GM21390 (cell line): ENCODE results near the gene CALHM5.

Source experiments
- ATAC-seq: cut with Tn5 transposase; IDR thresholded peaks from one replicate; pipeline ENCODE4 v1.9.1; 2021; ENCODE audit not compliant: unreplicated experiment

CALHM5 gene

DNA sequence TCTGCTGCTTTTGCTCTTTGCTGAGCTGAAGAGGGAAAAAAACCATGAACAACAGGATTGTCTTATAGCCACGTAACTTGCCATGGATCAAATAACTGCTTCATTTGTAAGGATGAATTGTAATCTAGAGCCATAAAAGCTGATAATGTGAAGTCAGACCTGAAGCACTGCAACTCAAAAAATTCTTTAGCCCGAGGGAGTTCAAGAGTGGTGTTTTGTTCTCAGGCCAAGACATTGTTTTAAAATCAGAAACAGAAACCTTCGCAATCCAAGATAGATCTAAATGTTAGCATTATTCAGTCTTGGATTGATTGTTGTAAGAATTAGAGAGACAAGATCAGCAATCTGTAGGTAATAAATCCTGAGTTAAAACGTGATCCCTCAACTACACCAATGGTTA is 34.2 kb downstream of the CALHM5 start, which contains the start of gene TRAPPC3L:
Gene TRAPPC3L (minus strand): TSS at position 34 of the 400 bp plus-strand sequence. CDS start 170 bp downstream, outside the sequence.
- ATAC-seq: no peak

DNA sequence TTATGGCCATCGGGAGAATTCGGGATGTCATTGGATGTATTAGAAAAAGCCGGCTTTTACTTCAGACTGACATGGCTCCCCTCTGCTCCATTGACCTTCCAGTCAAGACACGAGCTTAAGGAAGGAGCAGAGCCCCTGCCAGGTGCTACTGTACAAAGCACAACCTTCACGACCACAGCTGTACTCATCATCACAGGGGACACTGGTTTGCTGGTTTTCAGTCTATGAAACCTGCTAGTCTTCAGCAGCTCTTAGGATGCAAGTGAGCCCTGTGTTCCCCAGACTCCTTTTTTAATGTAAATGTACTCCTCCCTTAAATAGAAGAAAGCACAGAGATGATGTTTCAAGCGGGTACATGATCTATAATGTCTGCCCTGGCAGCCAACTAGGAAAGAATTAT is 35.9 kb downstream of the CALHM5 start:
- ATAC-seq: no peak

DNA sequence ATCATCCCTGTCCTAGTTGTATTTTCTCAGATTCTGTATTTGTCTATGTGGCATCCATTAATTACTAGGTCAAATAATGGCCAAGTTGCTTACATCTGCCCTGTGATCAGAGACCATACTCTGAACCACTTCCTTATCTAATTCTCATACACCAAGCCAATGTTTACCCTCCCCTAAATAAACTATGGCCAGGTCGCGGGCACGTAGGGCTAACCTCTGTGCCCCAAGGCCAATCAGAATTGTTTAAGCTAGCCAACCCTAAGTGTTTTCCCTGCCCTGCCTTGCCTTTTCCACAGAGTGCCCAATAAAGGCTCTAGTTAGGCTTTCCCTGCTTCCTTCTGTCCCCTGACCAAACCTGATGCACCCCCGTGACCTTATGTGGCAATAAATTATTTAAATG is 39.4 kb downstream of the CALHM5 start:
- no peak for ATAC-seq

DNA sequence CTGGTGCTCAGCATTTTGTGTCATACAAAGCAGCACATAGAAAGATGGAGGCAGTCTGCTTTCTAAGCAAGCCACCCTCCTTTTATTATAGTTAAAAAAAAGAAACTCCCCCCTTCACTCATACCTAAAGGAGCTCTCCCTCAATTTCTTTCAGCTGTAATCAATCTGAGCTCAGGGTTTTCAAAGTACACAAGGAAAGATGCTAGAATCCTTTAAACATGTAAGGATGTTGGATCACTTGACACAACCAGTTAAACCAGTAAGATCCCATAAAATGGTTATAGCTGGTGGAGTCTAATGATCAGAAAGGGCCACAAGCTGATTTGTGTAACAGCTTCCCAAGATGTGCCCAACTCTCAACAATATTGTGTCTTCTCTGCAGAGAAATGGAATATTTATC is 42.0 kb downstream of the CALHM5 start, which contains the start of gene CALHM4:
Gene CALHM4 (plus strand): TSS at position 301 of the 400 bp plus-strand sequence. CDS start 43 bp downstream, at position 344.
- no peak for ATAC-seq

- no peak for ATAC-seq
These were observed 44.6 kb downstream of the CALHM5 start for GRCh38 chr6:116556065-116556464.

DNA sequence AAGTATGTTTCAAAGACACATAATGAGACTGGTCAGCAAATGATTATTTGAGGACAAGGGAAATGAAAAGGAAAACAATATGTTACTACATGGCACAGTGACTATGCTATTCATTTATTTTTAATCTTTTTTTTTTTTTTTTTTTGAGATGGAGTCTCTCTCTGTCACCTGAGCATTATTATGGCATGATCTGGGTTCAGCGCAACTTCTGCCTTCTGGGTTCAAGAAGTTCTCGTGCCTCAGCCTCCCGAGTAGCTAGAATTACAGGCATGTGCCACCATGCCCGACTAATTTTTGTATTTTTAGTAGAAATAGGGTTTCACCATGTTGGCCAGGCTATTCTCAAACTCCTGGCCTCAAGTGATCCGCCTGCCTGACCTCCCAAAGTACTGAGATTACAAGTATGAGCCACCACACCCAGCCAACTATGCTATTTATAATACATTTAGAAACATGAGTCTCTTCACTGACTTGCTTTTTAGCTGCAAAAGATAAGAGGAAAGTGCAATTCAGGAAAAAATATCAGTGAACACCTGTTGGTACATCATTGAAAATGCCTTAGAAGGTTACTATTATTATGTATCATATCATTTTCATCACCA is 45.5 kb downstream of the CALHM5 start:
- ATAC-seq: no peak

DNA sequence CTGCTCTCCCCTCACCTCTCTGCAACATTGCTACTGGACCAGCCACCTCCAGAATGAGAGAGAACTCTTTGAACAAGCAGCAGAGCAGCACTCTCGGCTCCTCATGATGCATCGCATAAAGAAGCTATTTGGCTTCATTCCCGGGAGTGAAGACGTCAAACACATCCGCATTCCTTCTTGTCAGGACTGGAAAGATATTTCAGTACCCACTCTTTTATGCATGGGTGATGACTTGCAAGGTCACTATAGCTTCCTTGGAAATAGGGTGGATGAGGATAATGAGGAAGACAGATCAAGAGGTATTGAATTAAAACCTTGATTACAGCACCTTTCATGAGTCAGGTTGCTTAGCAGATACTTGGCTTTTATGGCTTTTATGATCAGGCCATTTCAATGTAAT is 46.5 kb downstream of the CALHM5 start:
- no peak for ATAC-seq

DNA sequence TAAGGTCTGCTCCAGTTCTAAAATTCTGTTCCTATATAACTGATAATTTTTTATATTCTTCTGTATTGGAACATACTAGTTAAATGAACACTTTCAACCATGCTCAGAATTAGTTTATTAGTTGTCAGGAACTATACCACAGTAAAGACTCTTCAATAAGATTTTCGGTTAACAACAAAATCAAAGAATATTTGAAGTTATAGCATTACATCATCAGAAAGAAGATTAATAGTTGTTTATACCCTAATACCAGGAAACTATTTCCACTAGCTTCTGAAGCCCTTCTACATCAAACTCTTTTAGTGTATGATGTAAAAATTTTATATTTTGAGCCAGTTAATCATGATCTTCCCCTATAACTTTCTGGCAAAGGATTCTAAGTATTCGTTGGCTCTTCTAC is 48.7 kb downstream of the CALHM5 start:
- no peak for ATAC-seq

GRCh38 chr6:116561377-116562018 is 50.1 kb downstream of the CALHM5 start:
- ATAC-seq: peak; percentile 78

- ATAC-seq: no peak
These were observed 50.6 kb downstream of the CALHM5 start for GRCh38 chr6:116562019-116562403.

DNA sequence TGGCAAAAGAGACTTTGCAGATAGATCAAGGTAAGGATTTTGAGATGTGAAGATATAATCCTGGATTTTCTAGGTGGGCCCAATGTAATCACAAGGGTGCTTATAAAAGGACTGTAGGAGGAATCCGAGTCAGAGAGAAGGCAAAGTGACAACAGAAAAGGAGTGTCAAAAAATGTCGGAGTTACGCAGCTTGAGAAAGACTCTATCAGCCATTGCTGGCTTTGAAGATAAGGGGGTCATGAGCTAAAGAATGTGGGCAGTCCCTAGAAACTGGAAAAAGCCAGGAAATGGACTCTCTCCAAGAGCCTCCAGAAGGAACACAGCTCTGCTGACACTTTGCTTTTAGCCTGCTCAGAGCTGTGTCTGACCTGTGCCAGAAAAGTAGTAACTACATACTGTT is 51.2 kb downstream of the CALHM5 start:
- no peak for ATAC-seq

- ATAC-seq: no peak
These were observed 52.4 kb downstream of the CALHM5 start for GRCh38 chr6:116563830-116564229.

DNA sequence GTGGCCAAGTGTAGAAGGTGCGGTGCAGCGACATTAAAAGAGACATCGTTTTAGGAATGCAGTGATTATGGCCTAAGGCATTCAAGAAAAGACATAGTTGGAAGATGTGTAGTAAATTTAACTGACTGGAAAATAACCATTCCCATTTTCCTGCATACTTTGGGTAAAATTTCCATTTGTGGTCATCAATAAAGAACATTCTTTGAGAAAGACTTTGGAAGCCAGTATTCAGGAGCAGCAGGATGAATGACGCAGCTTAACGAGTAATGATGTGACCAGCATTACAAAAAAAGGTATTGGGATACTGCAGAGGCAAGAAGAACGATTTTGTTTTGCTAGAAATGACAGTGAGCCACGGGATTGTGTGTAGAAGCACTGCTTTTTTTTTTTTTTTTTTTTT is 52.9 kb downstream of the CALHM5 start:
- no peak for ATAC-seq

DNA sequence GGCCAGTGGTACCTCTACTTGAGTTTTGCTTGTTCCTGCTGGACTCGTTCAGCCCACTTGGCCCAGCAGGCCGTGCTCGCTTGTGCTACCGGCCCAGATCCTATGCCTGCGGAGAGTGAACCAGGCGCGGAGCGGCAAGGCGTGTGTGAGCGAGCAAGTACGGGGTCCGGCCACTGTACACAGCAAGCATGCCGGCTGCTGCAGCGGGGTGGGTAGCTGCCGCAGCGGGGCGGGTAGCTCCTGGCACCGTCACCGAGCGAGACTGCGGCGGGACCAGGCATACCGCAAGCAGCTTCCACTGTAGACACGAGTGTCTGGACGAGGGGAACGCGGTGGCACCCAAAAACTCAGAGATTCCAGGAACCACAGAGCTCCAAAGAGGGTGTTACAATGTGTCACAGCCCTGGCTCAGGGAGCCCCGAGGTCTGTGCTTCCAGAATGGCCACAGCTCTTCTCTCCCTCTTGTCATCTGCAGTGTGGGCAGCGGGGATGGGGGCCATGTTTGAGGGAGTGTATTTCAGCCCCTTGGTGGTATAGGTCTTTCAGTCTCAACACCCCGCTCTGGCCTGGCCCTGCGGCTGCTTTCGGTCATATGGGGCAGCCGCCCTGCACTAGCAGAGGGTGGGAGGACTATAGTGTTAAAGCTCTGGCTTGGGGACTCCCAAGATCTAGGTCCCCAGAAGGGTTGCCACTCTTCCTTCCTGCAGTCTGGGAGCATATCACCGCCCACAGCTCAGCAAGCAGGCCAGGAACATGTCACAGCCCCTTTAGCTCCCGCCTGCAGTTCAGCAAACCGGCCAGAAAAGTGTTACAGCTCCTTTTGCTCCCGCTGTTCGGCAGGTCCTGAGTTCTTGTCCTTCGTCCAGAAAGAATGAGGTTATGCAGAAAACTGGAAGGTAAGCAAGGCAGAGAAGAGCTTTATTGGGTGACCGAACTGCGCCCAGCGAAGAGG is 53.8 kb downstream of the CALHM5 start:
- no peak for ATAC-seq

DNA sequence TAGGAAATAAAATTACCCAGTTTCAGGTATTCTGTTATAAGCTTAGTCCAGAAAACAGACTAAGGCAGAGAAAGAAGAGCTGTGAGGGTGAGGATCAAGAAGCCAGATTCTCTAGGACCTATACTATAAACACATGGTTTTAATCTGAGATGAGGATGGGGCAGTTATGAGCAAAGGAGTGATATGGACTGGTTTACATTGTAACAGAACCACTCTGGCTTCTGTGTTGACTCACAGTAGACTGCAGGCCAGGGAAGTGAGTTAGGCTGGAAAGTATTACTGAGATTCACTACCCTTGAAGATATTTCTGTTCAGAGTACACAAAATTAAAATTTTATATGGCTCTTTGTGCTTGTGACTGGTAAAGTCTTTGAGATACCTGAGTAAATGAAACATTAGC is 56.7 kb downstream of the CALHM5 start:
- ATAC-seq: no peak

DNA sequence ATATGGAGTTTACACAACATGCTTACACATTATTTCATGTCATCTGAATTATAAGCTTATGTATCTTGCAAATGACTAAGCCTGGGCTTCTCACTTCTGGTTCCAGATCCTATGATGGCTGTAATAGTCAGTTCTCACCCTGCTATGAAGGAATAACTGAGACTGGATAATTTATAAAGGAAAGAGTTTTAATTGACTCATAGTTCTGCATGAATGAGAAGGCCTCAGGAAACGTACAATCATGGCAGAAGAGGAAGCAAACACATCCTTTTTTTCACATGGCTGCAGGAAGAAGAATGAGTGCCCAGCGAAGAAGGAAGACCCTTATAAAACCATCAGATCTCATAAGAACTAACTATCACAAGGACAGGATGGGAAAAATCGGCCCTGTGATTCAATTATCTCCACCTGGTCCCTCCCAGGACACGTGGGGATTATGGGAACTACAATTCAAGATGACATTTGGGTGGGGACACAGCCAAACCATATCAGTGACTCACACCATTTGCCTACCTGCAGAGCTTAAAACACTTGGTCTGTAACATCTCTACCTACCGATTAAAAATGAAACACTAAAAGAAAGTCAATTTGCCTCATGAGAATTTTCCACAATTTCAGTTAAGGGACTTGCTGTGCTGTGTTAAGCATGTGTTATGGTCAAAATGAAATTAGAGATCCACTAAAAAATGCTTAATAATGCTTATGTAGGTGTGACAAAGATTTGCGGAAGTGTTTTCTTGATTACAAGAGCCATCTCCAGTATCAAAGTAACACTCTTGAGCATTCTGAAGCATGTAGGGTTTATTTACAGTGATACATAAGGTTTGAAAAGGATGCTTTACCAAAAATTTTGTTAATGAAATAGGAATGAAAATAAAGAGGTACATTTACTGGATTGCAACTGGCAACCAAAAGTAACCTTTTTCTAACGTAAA is 57.6 kb downstream of the CALHM5 start:
- ATAC-seq: no peak

DNA sequence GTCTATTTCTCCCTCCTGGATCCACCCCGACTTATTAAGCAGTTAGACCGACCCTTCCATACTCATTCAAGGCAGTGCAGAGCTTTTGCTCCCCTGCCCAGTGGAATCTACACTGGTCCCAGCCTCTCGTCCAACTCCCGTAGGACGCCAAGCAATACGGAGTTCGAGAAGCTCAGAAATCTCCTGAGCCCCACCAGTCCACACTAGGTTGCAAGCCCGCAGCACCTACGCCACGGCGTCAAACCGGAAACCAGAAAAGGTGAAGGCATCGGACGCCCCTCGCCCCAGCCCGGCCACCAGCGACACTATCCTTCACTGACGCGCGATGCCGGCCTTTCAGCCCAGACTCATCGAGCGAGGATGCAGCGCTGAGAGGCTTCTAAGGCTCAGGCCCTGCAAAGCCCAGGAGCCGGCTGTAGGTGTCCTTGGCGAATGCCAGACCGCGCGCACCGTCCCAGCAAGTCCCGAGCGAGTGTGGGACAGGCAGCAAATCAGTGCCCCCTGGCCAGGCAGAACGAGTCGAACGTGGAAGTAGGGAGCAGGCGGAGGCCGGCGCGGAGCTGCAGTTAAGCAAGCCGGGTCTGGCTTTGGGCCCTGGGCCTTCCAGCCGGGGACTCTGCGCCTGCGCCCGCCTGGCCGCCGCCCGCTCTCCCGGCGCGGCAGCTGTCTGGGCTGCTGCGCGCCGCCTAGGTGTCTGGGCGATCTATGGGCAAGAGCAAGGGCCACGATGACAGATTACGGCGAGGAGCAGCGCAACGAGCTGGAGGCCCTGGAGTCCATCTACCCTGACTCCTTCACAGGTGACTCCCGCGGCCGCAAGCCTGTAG is 59.6 kb downstream of the CALHM5 start, which contains the start of gene RWDD1:
Gene RWDD1 (plus strand): TSS at position 649 of the 827 bp plus-strand sequence. CDS start 79 bp downstream, at position 728.
- peak; percentile 96 for ATAC-seq

GRCh38 chr6:116571683-116572000 is 60.2 kb downstream of the CALHM5 start:
- ATAC-seq: no peak

GRCh38 chr6:116572162-116572561 is 60.7 kb downstream of the CALHM5 start:
- ATAC-seq: no peak
